GM13976 (cell line): ENCODE results near the gene NDUFB10.

Source experiments
- DNase-seq: peaks from one replicate; pipeline ENCODE4 v3.0.0; 2012; ENCODE audit warnings: low spot score
- in situ Hi-C: fragments of 300-500 bp; cut with MboI; formaldehyde crosslinking; loops from one replicate; pipeline ENCODE4 v1.12.0; 2022; ENCODE audit warnings: low sequenced_read_pairs, mixed read lengths, inconsistent platforms; ENCODE audit not compliant: unreplicated experiment
- TF ChIP-seq, protein P1 (sequence below): IDR thresholded peaks from 2 replicates; pipeline ENCODE4 v1.5.1; 2012; ENCODE audit warnings: borderline replicate concordance, mild to moderate bottlenecking; ENCODE audit not compliant: insufficient read depth; ENCODE audit errors: extremely low read depth, missing control alignments, control extremely low read depth

NDUFB10 gene

DNA sequence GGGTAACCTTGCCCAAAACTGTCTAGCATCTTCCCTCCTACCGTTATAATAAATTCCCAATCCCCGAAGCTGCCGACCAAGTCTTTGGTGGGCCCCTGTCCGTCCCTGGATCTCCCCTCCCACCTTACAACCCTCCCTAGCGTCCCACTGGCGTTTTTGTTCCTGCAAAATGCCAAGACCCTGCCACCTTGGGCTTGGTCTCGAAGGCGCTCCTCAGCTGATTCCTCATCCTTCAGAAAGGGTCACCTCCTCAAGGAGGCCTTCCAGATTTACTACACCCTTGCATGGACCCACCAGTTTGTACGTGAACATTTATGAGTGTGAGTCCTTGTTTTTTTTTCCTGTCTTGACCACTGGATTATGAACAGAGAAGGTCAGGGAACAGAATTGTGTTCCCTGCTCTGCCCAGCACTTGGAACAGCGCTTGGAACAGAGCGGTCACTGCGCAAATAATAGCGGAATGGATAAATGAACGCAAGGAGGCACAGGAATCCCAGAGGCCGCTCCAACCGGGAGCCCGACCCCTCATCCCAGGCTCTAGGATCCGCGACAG is 23.7 kb downstream of the NDUFB10 start:
- TF ChIP-seq, protein P1, sequence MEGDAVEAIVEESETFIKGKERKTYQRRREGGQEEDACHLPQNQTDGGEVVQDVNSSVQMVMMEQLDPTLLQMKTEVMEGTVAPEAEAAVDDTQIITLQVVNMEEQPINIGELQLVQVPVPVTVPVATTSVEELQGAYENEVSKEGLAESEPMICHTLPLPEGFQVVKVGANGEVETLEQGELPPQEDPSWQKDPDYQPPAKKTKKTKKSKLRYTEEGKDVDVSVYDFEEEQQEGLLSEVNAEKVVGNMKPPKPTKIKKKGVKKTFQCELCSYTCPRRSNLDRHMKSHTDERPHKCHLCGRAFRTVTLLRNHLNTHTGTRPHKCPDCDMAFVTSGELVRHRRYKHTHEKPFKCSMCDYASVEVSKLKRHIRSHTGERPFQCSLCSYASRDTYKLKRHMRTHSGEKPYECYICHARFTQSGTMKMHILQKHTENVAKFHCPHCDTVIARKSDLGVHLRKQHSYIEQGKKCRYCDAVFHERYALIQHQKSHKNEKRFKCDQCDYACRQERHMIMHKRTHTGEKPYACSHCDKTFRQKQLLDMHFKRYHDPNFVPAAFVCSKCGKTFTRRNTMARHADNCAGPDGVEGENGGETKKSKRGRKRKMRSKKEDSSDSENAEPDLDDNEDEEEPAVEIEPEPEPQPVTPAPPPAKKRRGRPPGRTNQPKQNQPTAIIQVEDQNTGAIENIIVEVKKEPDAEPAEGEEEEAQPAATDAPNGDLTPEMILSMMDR: no peak

DNA sequence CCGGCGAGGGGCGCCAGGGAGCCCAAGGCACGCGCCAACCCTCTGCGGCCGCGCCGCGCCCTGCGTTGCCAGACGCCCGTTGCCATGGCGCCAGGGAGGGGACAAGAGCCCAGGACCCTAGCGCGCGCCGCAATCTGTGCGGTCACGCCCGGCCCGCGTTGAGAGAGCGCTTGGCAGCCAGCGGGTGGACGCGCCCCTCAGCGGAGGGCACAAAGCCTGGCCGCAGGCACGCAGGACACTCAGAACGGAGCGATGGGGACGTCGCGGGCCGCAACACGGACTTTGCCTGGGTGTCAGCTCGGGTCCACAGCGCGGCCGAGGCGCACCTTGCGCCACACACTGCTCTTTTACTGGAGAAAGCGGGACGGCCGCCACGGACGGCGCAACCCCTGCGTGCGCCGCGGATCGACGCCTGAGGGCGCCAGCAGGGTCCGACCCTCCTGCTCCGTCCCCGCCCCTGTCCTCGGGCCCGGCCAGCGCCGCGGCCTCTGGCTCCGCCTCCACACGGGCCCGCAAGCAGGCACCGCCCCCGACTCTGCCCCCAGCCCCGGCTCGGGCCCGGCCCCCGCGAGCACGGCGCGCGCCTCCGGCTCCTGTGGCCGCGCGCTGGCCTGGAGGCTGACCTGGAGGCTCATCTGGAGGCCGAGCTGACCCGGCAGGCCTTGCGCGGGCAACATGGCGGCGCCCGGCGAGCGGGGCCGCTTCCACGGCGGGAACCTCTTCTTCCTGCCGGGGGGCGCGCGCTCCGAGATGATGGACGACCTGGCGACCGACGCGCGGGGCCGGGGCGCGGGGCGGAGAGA is 24.4 kb downstream of the NDUFB10 start, which contains the start of gene GFER:
GFER (plus strand) TSS at position 650 of the 803 bp plus-strand sequence; CDS start at position 676, 26 bp downstream.
- peak; percentile 98 for DNase-seq
- TF ChIP-seq, protein P1: peak; percentile 76
- in situ Hi-C loops: no loop called here

More for the DNA sequence above, 23.7 kb downstream of the NDUFB10 start:
- in situ Hi-C loops: no loop called here
- no peak for DNase-seq

DNA sequence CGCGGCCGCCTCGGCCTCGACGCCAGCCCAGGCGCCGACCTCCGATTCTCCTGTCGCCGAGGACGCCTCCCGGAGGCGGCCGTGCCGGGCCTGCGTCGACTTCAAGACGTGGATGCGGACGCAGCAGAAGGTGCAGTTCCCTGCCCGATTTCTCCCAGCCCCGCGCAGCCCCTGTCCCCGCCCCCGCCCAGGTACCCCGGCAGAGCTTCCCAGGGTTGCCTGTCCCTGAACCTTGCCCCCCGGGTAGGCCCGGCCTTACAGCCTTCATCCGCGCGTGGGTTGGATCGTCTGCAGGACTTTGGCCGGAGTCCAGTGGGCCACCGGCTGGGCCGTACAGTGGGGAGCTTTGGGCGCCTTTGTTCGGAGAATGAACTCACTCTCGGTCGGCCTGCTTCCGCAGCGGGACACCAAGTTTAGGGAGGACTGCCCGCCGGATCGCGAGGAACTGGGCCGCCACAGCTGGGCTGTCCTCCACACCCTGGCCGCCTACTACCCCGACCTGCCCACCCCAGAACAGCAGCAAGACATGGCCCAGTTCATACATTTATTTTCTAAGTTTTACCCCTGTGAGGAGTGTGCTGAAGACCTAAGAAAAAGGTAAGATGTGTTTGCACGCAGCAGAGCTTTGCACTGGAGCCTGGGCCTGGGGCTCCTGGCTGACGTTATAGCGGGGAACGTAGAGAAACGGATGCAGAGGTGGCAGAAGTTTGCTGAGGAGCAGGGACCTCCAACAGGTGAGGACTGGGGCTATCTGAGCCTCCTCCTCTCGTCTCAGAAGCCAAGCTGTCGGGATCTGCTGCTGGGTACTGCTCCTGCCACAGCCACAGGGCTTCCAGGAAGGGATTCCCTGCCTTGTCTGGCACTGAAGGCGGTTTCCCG is 25.2 kb downstream of the NDUFB10 start:
- DNase-seq: no peak
- in situ Hi-C loops: no loop called here
- TF ChIP-seq, protein P1: no peak

DNA sequence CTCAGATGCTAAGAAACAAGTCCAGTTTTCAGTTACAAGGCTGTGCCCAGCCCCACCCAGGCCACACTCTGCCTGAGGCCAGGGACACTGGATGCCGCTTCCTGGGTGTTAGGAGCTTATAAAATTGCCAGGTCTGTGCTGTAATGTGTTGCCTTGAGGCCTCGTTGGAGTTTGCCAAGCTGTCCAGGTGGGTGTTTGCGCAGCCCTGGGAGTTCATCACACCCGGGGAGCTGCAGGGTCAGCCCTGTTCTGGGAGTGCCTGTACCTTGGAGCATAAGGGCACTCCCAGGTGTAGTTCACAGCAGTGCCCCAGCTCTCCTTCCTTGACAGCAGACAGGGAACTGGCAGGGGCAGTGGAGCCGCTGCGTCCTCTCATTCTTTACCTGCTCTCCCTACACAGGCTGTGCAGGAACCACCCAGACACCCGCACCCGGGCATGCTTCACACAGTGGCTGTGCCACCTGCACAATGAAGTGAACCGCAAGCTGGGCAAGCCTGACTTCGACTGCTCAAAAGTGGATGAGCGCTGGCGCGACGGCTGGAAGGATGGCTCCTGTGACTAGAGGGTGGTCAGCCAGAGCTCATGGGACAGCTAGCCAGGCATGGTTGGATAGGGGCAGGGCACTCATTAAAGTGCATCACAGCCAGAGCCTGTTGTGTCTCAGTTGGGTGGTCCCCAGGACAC is 26.3 kb downstream of the NDUFB10 start:
- TF ChIP-seq, protein P1: no peak
- no peak for DNase-seq
- in situ Hi-C loops: no loop called here

DNA sequence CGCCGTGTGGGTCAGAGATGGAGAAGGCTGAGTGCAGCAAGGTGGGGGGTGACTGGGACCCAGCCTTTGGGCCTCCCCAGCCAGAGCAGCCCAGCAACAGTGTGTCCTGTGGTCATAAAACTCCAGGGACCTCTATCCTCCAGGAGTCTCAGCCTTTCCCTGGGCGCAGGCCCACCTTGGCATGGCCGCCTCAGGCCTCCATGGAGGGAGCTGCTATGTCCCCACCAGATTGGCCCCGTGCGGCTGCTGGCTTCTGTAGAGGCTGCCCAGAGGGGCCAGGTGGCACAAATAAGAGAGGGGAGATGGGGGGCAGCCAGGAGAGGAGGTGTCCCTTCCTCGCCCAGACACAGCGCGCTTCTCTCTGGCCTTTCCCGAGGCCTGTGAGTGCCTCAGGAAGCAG is 27.9 kb downstream of the NDUFB10 start:
- in situ Hi-C loops: no loop called here
- DNase-seq: no peak
- TF ChIP-seq, protein P1: no peak

DNA sequence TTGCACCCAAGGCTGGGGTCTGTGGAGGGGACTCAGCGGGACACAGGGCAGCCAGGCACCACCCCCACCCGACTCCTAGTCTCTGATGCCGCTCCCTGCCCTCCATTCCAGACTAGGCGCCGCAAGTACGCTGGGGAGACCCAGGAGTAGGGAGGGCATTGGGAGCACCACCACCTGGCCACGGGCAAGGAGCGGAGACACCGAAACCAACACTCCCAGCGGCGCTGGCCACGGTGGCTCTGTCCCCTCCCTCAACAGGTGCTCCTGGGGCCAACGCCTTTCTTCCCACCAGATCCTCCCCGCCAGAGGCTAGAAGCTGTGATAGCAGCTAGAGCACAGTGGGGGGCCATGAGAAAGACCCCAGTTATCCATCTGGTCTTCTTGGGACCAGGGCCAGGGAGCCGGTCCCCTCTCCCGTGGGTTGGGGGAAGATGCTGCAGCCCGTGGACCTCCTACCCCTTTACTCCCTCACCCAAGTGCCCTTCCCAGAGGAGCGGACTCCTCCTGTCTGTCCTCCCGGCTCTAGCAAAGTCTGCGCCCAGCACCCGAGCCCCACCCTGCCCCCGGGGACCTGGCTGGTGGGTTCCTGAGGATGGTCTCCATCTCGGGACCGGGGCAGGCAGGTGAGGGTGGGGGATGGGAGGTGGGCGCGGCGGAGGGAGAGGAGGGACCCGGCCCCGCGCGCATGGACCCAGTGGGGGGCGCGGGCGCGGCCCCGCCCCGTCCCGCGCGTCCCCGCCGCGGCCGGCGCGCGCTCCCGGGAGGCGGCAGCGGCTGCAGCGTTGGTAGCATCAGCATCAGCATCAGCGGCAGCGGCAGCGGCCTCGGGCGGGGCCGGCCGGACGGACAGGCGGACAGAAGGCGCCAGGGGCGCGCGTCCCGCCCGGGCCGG is 30.1 kb downstream of the NDUFB10 start, which contains the start of gene SYNGR3:
SYNGR3 (plus strand) TSS at position 762 of the 892 bp plus-strand sequence. CDS start 133 bp downstream, outside the sequence.
- DNase-seq: peak; percentile 66
- in situ Hi-C loops: no loop called here
- TF ChIP-seq, protein P1: no peak
